K562 (cell line): ENCODE results near the gene TMED8. TPM values are rescaled to one million over a fixed set of nuclear protein-coding genes. Genes with fewer than 3 reads are reported as not detected.
"Not testable (repeated sequence)": the region's sequence is repeated elsewhere in the genome, so short reads cannot be mapped to it uniquely, and the experiment has no call there.

ENCODE experiments used
- ATAC-seq: fragments of 200-7000 bp; cut with Tn5 transposase; 3 replicates; pipeline ENCODE4 v1.9.1; 2020; ENCODE audit warnings: moderate library complexity
- BruUV-seq: library from RNA; stranded (reverse); fragments of 400-500 nt; replicated peaks from 2 replicates; lab custom pipeline; 2021; lab: Mats Ljungman, UMichigan
- CTCF ChIA-PET: fragments of 300-600 bp; formaldehyde crosslinking; extraction: SDS; loops from one replicate; lab custom pipeline; 2021; ENCODE audit warnings: low intra/inter-chr PET ratio; lab: Yijun Ruan, JAX
- POLR2A ChIA-PET: fragments of 300-600, 350-650 bp; sonication (Branson Sonifier 250); formaldehyde crosslinking; extraction: SDS; loops from one replicate; lab custom pipeline; 2021; ENCODE audit warnings: antibody characterized with exemption, inconsistent platforms; lab: Yijun Ruan, JAX
- DNase-seq, 4 experiments: peaks; one replicate each; pipeline versions ENCODE4 v3.0.0 to v3.0.0-alpha.2; 2011 to 2018; ENCODE audit warnings: low spot score in 3 of 4, mixed read lengths in 3 of 4; ENCODE audit errors: extremely low read depth in 1 of 4
- FAIRE-seq: peaks from 2 replicates; lab custom pipeline; 2011; peaks lifted over from hg19 to GRCh38; lab: Jason Lieb, UNC
- H2AFZ ChIP-seq: 2 replicates; pipeline ENCODE4 v1.6.0; 2011; ENCODE audit warnings: low read depth, low read length, control low read depth, inconsistent platforms
- H3K27ac ChIP-seq: fragments of 200-600 bp; 3 replicates; pipeline ENCODE4 v1.8.0; 2011; ENCODE audit warnings: low read depth, mild to moderate bottlenecking, control low read depth, inconsistent platforms, low read length, moderate library complexity, mixed read lengths; ENCODE audit errors: extremely low read depth
- H3K27me3 ChIP-seq, 2 experiments: fragments of 300-600 bp in 1 of 2; 2 replicates in 1 of 2; 3 replicates in 1 of 2; pipeline versions ENCODE4 v1.6.0 to v1.8.0; 2011; ENCODE audit warnings: inconsistent platforms in 2 of 2, low read length in 2 of 2, mild to moderate bottlenecking in 1 of 2, mixed read lengths in 1 of 2, moderate library complexity in 1 of 2; ENCODE audit not compliant: control insufficient read depth in 2 of 2, insufficient read depth in 2 of 2
- H3K36me3 ChIP-seq: fragments of 300-600 bp; 3 replicates; pipeline ENCODE4 v1.8.0; 2011; ENCODE audit warnings: mild to moderate bottlenecking, low read length, inconsistent platforms; ENCODE audit not compliant: control insufficient read depth, insufficient read depth
- H3K4me1 ChIP-seq, 2 experiments: fragments of 200-600 bp in 1 of 2; replicated peaks in 1 of 2; 2 replicates in 1 of 2; 3 replicates in 1 of 2; pipeline versions ENCODE4 v1.5.1 to v1.8.0; 2011; ENCODE audit warnings: inconsistent platforms in 2 of 2, low read length in 2 of 2, mild to moderate bottlenecking in 1 of 2, mixed read lengths in 1 of 2, moderate library complexity in 1 of 2; ENCODE audit not compliant: control insufficient read depth in 2 of 2, insufficient read depth in 2 of 2
- H3K4me2 ChIP-seq: 2 replicates; pipeline ENCODE4 v1.6.1; 2011; ENCODE audit warnings: low read length, control low read depth, inconsistent platforms, mixed read lengths; ENCODE audit not compliant: insufficient read depth
- H3K4me3 ChIP-seq: fragments of 200-600 bp; sonication (generic), shearing (Covaris generic); 2 replicates; pipeline ENCODE4 v1.5.1; 2016; ENCODE audit warnings: control low read depth, inconsistent platforms
- H3K79me2 ChIP-seq: fragments of 200-600 bp; 3 replicates; pipeline ENCODE4 v1.8.0; 2011; ENCODE audit warnings: low read length, inconsistent platforms; ENCODE audit not compliant: control insufficient read depth, insufficient read depth
- H3K9ac ChIP-seq, 2 experiments: 2 replicates each; pipeline versions ENCODE4 v1.6.0 to v1.6.1; 2011; ENCODE audit warnings: low read depth in 2 of 2, low read length in 2 of 2, control low read depth in 1 of 2, inconsistent platforms in 1 of 2, mild to moderate bottlenecking in 1 of 2, mixed read lengths in 1 of 2; ENCODE audit not compliant: insufficient read depth in 1 of 2
- H3K9me1 ChIP-seq: one replicate; pipeline ENCODE4 v1.6.0; 2011; ENCODE audit warnings: inconsistent platforms, mild to moderate bottlenecking, low read length, moderate library complexity; ENCODE audit not compliant: control insufficient read depth, insufficient read depth
- H3K9me3 ChIP-seq: replicated peaks from 2 replicates; pipeline ENCODE4 v1.5.1; 2011; ENCODE audit warnings: low read depth, low read length, inconsistent platforms; ENCODE audit not compliant: control insufficient read depth, insufficient read depth
- H4K20me1 ChIP-seq: replicated peaks from 2 replicates; pipeline ENCODE4 v1.6.1; 2011; ENCODE audit warnings: low read length, inconsistent platforms, mixed read lengths; ENCODE audit not compliant: control insufficient read depth, insufficient read depth
- ADNP ChIP-seq: fragments of 200-800 bp; sonication (Bioruptor generic); IDR thresholded peaks from 2 replicates; pipeline ENCODE4 v1.6.1; 2016; ENCODE audit warnings: missing genetic modification characterization, missing compliant biosample characterization
- BRF1 ChIP-seq: IDR thresholded peaks from 3 replicates; pipeline ENCODE4 v1.6.1; 2011; ENCODE audit warnings: borderline replicate concordance, mild to moderate bottlenecking; ENCODE audit not compliant: insufficient read length; ENCODE audit errors: extremely low read depth
- HDAC3 ChIP-seq: fragments of 450-650 bp; IDR thresholded peaks from 2 replicates; pipeline ENCODE4 v1.6.1; 2018; ENCODE audit warnings: borderline replicate concordance, mild to moderate bottlenecking, moderate library complexity; ENCODE audit not compliant: partially characterized antibody
- HLTF ChIP-seq: fragments of 450-650 bp; IDR thresholded peaks from 2 replicates; pipeline ENCODE4 v1.6.1; 2016
- HNRNPH1 ChIP-seq: fragments of 200-400 bp; formaldehyde crosslinking; optimal IDR thresholded peaks from 2 replicates; pipeline ENCODE3; 2017; ENCODE audit warnings: low read depth, mild to moderate bottlenecking, low read length, moderate library complexity
- IFI16 ChIP-seq: fragments of 250-450 bp; sonication (Bioruptor Pico); IDR thresholded peaks from 2 replicates; pipeline ENCODE4 v2.1.2; 2022; ENCODE audit warnings: mild to moderate bottlenecking, inconsistent platforms
- NR0B1 ChIP-seq: fragments of 450-650 bp; IDR thresholded peaks from one replicate; pipeline ENCODE4 v1.6.1; 2018; ENCODE audit warnings: mild to moderate bottlenecking, moderate library complexity; ENCODE audit not compliant: partially characterized antibody
- PHF21A ChIP-seq: fragments of 450-650 bp; IDR thresholded peaks from 2 replicates; pipeline ENCODE4 v1.6.1; 2017; ENCODE audit warnings: low read depth, borderline replicate concordance
- RBM34 ChIP-seq: fragments of 200-400 bp; formaldehyde crosslinking; IDR thresholded peaks from 2 replicates; pipeline ENCODE4 v1.6.1; 2018; ENCODE audit warnings: low read length, borderline replicate concordance; ENCODE audit not compliant: insufficient read depth
- SRSF3 ChIP-seq: fragments of 200-400 bp; formaldehyde crosslinking; IDR thresholded peaks from 2 replicates; pipeline ENCODE4 v1.6.1; 2016; ENCODE audit warnings: mild to moderate bottlenecking, low read length, moderate library complexity; ENCODE audit not compliant: insufficient read depth
- STAG1 ChIP-seq: sonication (generic); formaldehyde crosslinking; IDR thresholded peaks from 2 replicates; pipeline ENCODE4 v1.5.0; 2020; ENCODE audit warnings: missing genetic modification reagents, borderline replicate concordance
- YY1 ChIP-seq, 3 experiments: IDR thresholded peaks; 2 replicates each; pipeline ENCODE4 v1.6.1; 2011; ENCODE audit warnings: low read length in 2 of 3, mild to moderate bottlenecking in 2 of 3, moderate library complexity in 2 of 3, borderline replicate concordance in 1 of 3, control low read depth in 1 of 3, low read depth in 1 of 3; ENCODE audit not compliant: insufficient read depth in 3 of 3, insufficient replicate concordance in 2 of 3, control insufficient read depth in 1 of 3, insufficient read length in 1 of 3; ENCODE audit errors: extremely low read depth in 1 of 3
- ZNF347 ChIP-seq: fragments of 450-650 bp; formaldehyde crosslinking; IDR thresholded peaks from 2 replicates; pipeline ENCODE4 v1.4.0; 2020; ENCODE audit warnings: low read depth, mild to moderate bottlenecking, moderate library complexity
- WGBS: fragments of 100-300 bp; shearing (Covaris generic); methylation state at CpG from one replicate; pipeline ENCODE4 v1.1.6; 2016; ENCODE audit warnings: low coverage, mixed read lengths; ENCODE audit not compliant: insufficient coverage; ENCODE audit errors: missing lambda C conversion rate; 5-methylcytosine and 5-hydroxymethylcytosine counted together
- in situ Hi-C: fragments of 300-500 bp; cut with MboI; formaldehyde crosslinking; loops from 4 replicates; pipeline ENCODE4 v1.15.0; 2018; ENCODE audit warnings: inconsistent platforms, mixed read lengths
- intact Hi-C: fragments of 100-400 bp; cut with micrococcal nuclease; formaldehyde crosslinking; loops from 2 replicates; pipeline ENCODE4 v1.14.2; 2022
- polyA plus RNA-seq, 8 experiments: library from polyadenylated mRNA; depleted of rRNA in 4 of 8; stranded (reverse) in 5 of 8; unstranded in 3 of 8; fragments of >200 nt; fragmentation: Nextera tagmentation in 2 of 8; fragmentation: Illumina TruSeq in 1 of 8; extraction: Ambion mirVana in 2 of 8; extraction: Trizol in 1 of 8; gene quantifications; 2 replicates each; pipeline versions ENCODE4 v1.2.1 to v1.2.3, GENCODE V29; 2011 to 2014; ENCODE audit warnings: inconsistent platforms in 1 of 8, missing spikeins in 1 of 8
- total RNA-seq, 7 experiments: library from RNA; depleted of rRNA in 6 of 7; stranded (reverse); fragments of >200 nt in 6 of 7; fragmentation: Illumina TruSeq in 2 of 7; extraction: Trizol in 2 of 7; gene quantifications; 2 replicates each; pipeline versions ENCODE4 v1.2.1 to v1.2.3, GENCODE V29; 2011 to 2021; ENCODE audit warnings: low replicate concordance in 1 of 7

The TMED8 gene
- total and polyA plus RNA-seq, 9 of the 15 experiments (the other 6 are each of a cell fraction or from before 2014, with no cell fraction given): 3.3 to 17.4 (median 12.0) TPM

- DNase-seq, H2AFZ ChIP-seq, BruUV-seq, H3K9ac ChIP-seq, FAIRE-seq, CTCF ChIA-PET, H3K4me1 ChIP-seq, H3K4me2 ChIP-seq, intact Hi-C loops, in situ Hi-C loops, H3K4me3 ChIP-seq, H4K20me1 ChIP-seq, H3K79me2 ChIP-seq, ATAC-seq, H3K27ac ChIP-seq, H3K27me3 ChIP-seq, H3K9me3 ChIP-seq, POLR2A ChIA-PET, H3K9me1 ChIP-seq: not testable (repeated sequence)
- 91% methylated on average over 8 of the region's 9 CpGs for WGBS
- peaks cover 24% of the 10 kb centered on the region; the same call in 2 of the 3 replicates for H3K36me3 ChIP-seq
Measured at GRCh38 chr14:77337255-77337654, 39.6 kb downstream of the TMED8 start.

- Histone ChIP-seq H3K27me3 (no peaks in the 10 kb centered on the region), H3K27ac (no peak overlapping the region), H3K9ac (no peak overlapping the region), H2AFZ (no peak overlapping the region), H3K36me3 (peaks cover 10% of the 10 kb centered on the region; the same call in 2 of the 3 replicates), H3K79me2 (no peaks in the 10 kb centered on the region), H3K4me2 (no peak overlapping the region), H3K4me3 (no peak overlapping the region), H3K9me1 (no peaks in the 10 kb centered on the region), H3K4me1 (peaks cover 0 to 7% of the 10 kb centered on the region in 2 experiments; a peak in 3 of 5 replicates), H4K20me1 (no peaks in the 10 kb centered on the region), H3K9me3 (no peaks in the 10 kb centered on the region)
- DNase-seq (no peak), ATAC-seq (no peak), FAIRE-seq (no peak)
- ChIA-PET POLR2A (interaction anchor here (0.9 kb wide), 1 partner anchor 122 kb away, joined by 3 read pairs; the partner anchor contains the start of gene VIPAS39), CTCF (no interaction called here)
- 90% methylated on average over 3 of the region's 3 CpGs for WGBS
- intact Hi-C loops (no loop called here), in situ Hi-C loops (no loop called here)
- BruUV-seq: no TSS peak
- TF ChIP-seq ZNF347 (no peak), ADNP (tag) (no peak), RBM34 (no peak), HNRNPH1 (no peak), BRF1 (no peak), PHF21A (no peak), HLTF (no peak), NR0B1 (no peak), STAG1 (CRISPR knock-in tag) (no peak), HDAC3 (no peak), YY1 (IDR thresholded peaks at IDR 0.05; ENCODE audit: borderline replicate concordance in 1 of 3, control insufficient read depth in 1 of 3, extremely low read depth in 1 of 3, insufficient read depth in 3 of 3, insufficient read length in 1 of 3, insufficient replicate concordance in 2 of 3, low read depth in 1 of 3, low read length in 2 of 3) (no peak), IFI16 (no peak), SRSF3 (no peak)
Measured at GRCh38 chr14:77335576-77335975, 41.3 kb downstream of the TMED8 start.
